Heart right ventricle (tissue), 16 donors: ENCODE results near the gene TCF7. TPM values are rescaled to one million over a fixed set of nuclear protein-coding genes. Genes with fewer than 3 reads are reported as not detected.

Source experiments
- ATAC-seq, 8 donors: fragments of 200-7000 bp; cut with Tn5 transposase; one replicate each; pipeline ENCODE4 v1.9.1; 2020; ENCODE audit warnings: mild to moderate bottlenecking in 8 of 8, moderate library complexity in 8 of 8, moderate number of reproducible peaks in 1 of 8
- DNase-seq, 2 donors: peaks; one replicate each; pipeline ENCODE4 v3.0.0-alpha.2; 2020
- H3K27ac ChIP-seq, 10 donors: fragments of 200-600 bp; sonication (generic) in 2 of 10; one replicate each; pipeline versions ENCODE4 v1.5.0 to v1.8.0; 2020 to 2022; ENCODE audit warnings: mild to moderate bottlenecking in 3 of 10
- H3K27me3 ChIP-seq, 7 donors: fragments of 200-600 bp; one replicate each; pipeline ENCODE4 v1.8.0; 2021 to 2022; ENCODE audit warnings: mild to moderate bottlenecking in 2 of 7
- H3K36me3 ChIP-seq, 9 donors: fragments of 200-600 bp; sonication (generic) in 1 of 9; one replicate each; pipeline versions ENCODE4 v1.5.0 to v1.8.0; 2020 to 2022; ENCODE audit warnings: mild to moderate bottlenecking in 2 of 9
- H3K4me1 ChIP-seq, 9 donors: fragments of 200-600 bp; sonication (generic) in 1 of 9; one replicate each; pipeline versions ENCODE4 v1.5.0 to v1.8.0; 2020 to 2022; ENCODE audit warnings: mild to moderate bottlenecking in 4 of 9
- H3K4me3 ChIP-seq, 10 donors: fragments of 200-600 bp; sonication (generic) in 2 of 10; one replicate each; pipeline versions ENCODE4 v1.5.0 to v1.8.0; 2020 to 2022; ENCODE audit warnings: mild to moderate bottlenecking in 7 of 10, moderate library complexity in 2 of 10
- H3K9me3 ChIP-seq, 11 donors: fragments of 200-600 bp in 10 of 11; sonication (generic) in 2 of 11; one replicate each; pipeline versions ENCODE4 v1.5.0 to v1.8.0; 2013 to 2022; ENCODE audit warnings: mild to moderate bottlenecking in 2 of 11, control low read depth in 1 of 11, moderate library complexity in 1 of 11
- WGBS, 2 donors: extraction: QIAGEN DNeasy Blood & Tissue Kit; methylation state at CpG; one replicate each; pipeline ENCODE4 v1.1.7; 2013; ENCODE audit warnings: inconsistent platforms in 1 of 2; 5-methylcytosine and 5-hydroxymethylcytosine counted together
- intact Hi-C, 10 donors: fragments of 100-400 bp; cut with DNase I; formaldehyde crosslinking; loops; one replicate each; pipeline versions ENCODE4 v1.11.1 to v1.14.2; 2022
- polyA plus RNA-seq, 2 donors: library from polyadenylated mRNA; stranded (reverse); fragments of 200-250 nt; gene quantifications; one replicate each; pipeline ENCODE4 v1.2.3, GENCODE V29; 2013
- total RNA-seq, 10 donors: library from RNA; stranded (reverse); fragmentation: NEBNext Ultra II Directional in 3 of 10; extraction: Animal tissue kit (Norgen Biotek cat#: 25700) in 3 of 10; gene quantifications; one replicate each; pipeline versions ENCODE4 v1.2.1 to v1.2.4, GENCODE V29; 2021 to 2023
- TF ChIP-seq, protein P1 (sequence below), 9 donors: fragments of 200-600 bp; sonication (generic) in 2 of 9; IDR thresholded peaks; one replicate each; pipeline versions ENCODE4 v1.5.0 to v1.8.0; 2021 to 2022; ENCODE audit warnings: antibody characterized with exemption in 9 of 9, mild to moderate bottlenecking in 5 of 9, moderate library complexity in 1 of 9
- donor health status: Arrhythmogenic right ventricular cardiomyopathy.
- donor health status: ischemic (EF 13 %, LVEDD 7.1; RV severe dilation, severe dysfunction).
- donor health status: healthy with polysubstance abuse.
- donor health status: DM: no; HTN: yes; CAD: no.
- donor health status: DM: no; HTN: no; CAD: no.
- donor health status: ischemic (EF 25% LVEDD 6.9; RV normal size, moderate dysfunction).
- donor health status: ischemic (EF 25% LVEDD 5.7; RV mildly dilated, moderate dysfunction).
- donor health status: healthy.
- donor health status: DM: yes; HTN: yes; CAD: no.
- donor health status: Ischemic cardiomyopathy.
- donor health status: ischemic (EF 35%, LVEDD 5.7; RV mildly dilated, moderate dysfunction).
- donor health status: nonischemic (EF 11% LVEDD 7.7; RV severe dilation, severe dysfunction).
- donor health status: DM: yes; HTN: yes; CAD: no.
- donor health status: PGD.
- donor health status: ischemic (EF 29% LVEDD 5.4; RV normal size, mild dysfunction).
- donor health status: nonischemic (EF 23%, LVEDD 6.1; RV moderate dilation, normal function).

TCF7 gene
- total and polyA plus RNA-seq, 12 donors, result 0.42 to 5.9 (median 1.9) TPM

DNA sequence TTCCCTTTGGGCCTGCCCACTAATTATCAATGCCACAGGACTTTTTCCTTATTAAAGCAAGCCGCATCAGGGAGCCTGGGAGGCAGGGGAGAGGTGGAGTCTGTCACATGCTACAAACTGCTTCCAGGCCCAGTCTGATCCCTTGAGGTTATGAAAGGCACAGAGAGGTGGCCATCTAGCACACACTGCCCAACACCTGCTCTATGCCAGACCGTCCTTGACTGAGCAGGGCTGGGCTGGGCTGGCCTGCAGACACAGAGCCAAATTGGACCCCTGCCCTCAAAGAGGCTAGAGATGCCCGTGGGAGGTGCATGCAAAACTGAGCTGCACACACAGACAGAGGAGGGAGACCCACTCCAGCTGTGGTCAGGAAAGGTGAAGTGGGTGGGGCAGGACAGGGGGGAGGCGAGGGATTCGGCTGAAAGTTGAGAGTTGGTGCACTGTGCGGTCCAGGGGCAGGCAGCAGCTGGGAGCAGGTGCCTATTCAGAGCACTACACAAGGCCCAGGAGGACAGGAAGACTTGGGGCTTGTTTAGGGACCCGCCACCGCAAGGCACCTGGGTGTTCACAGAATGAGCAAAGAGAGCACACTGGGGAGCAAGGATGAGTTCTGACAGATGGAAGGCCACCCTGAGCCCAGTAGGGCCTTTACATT lies 36.4 kb upstream of the TCF7 start:
- TF ChIP-seq, protein P1, sequence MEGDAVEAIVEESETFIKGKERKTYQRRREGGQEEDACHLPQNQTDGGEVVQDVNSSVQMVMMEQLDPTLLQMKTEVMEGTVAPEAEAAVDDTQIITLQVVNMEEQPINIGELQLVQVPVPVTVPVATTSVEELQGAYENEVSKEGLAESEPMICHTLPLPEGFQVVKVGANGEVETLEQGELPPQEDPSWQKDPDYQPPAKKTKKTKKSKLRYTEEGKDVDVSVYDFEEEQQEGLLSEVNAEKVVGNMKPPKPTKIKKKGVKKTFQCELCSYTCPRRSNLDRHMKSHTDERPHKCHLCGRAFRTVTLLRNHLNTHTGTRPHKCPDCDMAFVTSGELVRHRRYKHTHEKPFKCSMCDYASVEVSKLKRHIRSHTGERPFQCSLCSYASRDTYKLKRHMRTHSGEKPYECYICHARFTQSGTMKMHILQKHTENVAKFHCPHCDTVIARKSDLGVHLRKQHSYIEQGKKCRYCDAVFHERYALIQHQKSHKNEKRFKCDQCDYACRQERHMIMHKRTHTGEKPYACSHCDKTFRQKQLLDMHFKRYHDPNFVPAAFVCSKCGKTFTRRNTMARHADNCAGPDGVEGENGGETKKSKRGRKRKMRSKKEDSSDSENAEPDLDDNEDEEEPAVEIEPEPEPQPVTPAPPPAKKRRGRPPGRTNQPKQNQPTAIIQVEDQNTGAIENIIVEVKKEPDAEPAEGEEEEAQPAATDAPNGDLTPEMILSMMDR (IDR thresholded peaks at IDR 0.05), result no peak
- Histone ChIP-seq H3K27ac (no peak overlapping the region), H3K9me3 (no peaks in the 10 kb centered on the region), H3K36me3 (no peaks in the 10 kb centered on the region), H3K4me1 (no peaks in the 10 kb centered on the region), H3K27me3 (no peaks in the 10 kb centered on the region), H3K4me3 (no peak overlapping the region)
- DNase-seq, result no peak
- ATAC-seq, result peak in 6 of 8 donors; percentile 19 to 79 (median 58)
- WGBS, 2 donors, result 65 to 67% methylated on average over 8 of the region's 8 CpGs
- intact Hi-C loops, result no loop called here

DNA sequence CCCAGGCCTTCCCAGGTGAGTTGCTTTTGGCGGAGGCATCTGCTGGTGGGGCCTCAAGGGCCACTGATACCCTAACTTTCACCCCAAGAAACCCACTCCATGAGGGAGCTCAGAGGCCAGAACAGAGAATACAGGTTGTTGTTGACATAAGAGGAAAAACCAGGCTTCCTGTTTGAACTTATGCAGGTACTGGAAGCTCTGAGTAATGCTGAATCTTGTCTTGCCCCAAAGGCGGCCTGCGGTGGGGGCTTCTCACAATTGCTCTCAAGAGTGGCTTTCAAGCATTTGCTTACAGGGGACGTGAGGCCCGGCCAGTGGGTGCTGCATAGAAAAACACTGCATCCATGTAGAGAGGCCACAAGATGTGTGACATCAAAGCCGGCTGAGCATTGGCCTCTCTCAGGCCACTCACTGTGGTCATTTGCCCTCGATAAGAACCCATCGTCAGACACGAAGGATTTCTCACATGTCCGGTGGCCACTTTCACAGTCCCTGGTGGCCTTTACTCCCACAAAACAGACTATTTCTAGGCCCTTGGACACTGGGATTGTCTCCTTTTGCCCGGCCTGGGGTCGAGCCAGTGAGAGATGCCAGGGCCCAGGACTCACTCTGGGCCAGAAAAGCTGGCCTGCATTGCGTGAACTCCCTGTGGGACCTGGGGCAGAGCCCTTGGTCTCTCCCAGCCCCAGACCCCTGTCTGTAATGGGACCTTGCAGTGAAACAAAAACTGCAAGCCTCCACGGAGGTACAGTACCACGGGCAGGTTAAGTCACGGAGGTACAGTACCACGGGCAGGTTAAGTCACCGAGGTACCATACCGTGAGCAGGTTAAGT lies 34.5 kb upstream of the TCF7 start:
- H3K4me1 ChIP-seq, result no peaks in the 10 kb centered on the region
- WGBS, 2 donors, result 86% methylated on average over 19 of the region's 19 CpGs
- peak overlapping the region in 1 of 10 donors; percentile 36 for H3K27ac ChIP-seq
- TF ChIP-seq, protein P1 (IDR thresholded peaks at IDR 0.05), result no peak
- intact Hi-C loops, result no loop called here
- ATAC-seq, result no peak
- DNase-seq, result no peak
- no peaks in the 10 kb centered on the region for H3K36me3 ChIP-seq
- no peaks in the 10 kb centered on the region for H3K9me3 ChIP-seq
- no peaks in the 10 kb centered on the region for H3K27me3 ChIP-seq
- no peak overlapping the region for H3K4me3 ChIP-seq

DNA sequence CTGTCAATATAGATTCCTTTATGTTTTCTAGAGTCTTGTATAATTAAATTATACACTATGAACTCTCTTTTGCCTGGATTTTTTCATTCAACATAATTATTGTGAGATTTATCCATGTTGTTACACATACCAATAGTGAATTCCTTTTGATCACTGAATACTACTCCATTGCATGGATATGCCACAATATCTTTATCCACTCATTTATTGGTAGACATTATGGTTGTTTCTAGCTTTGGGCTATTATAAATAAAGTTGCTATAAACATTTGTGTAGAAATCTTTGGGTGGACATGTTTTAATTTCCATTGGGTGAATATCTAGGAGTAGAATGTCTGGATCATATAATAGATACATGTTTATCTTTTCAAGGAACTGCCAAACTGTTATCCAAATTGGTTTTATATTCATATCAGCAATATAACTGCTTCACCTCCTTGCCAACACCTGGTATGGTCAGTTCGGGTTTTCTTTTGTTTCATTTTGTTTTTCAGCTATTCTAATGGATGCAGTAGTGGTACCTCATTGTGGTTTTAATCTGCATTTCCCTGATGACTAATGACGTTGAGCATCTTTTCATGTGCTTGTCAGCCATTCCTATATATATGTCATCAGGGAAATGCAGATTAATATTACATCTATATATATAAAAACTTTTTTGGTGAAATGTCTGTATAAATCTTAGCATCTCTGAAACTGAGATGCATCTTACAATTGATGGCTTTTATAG lies 32.1 kb upstream of the TCF7 start:
- no peak for DNase-seq
- no peaks in the 10 kb centered on the region for H3K9me3 ChIP-seq
- intact Hi-C loops, result no loop called here
- 70 to 75% methylated on average over 2 of the region's 2 CpGs for WGBS, 2 donors
- ATAC-seq, result no peak
- no peaks in the 10 kb centered on the region for H3K36me3 ChIP-seq
- H3K27ac ChIP-seq, result no peak overlapping the region
- H3K4me3 ChIP-seq, result no peak overlapping the region
- H3K4me1 ChIP-seq, result no peaks in the 10 kb centered on the region
- peaks cover 0 to 5% (median 0%) of the 10 kb centered on the region in 7 donors for H3K27me3 ChIP-seq
- TF ChIP-seq, protein P1 (IDR thresholded peaks at IDR 0.05), result no peak

DNA sequence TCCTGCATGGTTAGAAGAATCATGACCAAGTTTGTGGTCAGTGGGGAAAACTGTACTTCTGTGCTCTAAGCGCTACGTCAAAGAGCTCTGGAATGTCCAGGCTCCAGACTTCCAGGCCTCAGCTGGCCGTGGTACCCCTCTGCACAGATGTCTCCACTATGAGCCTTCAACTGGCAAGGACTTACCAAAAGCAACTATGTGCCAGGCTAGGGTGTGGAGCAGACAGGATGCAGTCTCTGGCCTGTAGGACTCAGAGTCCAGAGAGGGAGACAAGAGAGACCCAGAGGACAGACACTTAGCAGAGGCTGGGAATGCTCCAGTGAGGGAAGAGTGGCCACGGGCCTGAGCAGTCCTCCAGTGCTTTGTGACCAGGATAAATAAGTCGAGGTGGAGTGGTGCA lies 31.0 kb upstream of the TCF7 start:
- Histone ChIP-seq H3K27me3 (peaks cover 0 to 6% (median 0%) of the 10 kb centered on the region in 7 donors), H3K27ac (no peak overlapping the region), H3K9me3 (no peaks in the 10 kb centered on the region), H3K4me1 (no peaks in the 10 kb centered on the region), H3K36me3 (no peaks in the 10 kb centered on the region), H3K4me3 (no peak overlapping the region)
- no peak for DNase-seq
- intact Hi-C loops, result no loop called here
- 56 to 72% methylated on average over 5 of the region's 5 CpGs for WGBS, 2 donors
- ATAC-seq, result no peak
- TF ChIP-seq, protein P1 (IDR thresholded peaks at IDR 0.05), result no peak
